Hematopoietic multipotent progenitor cell treated with erythropoietin and hydrocortisone succinate and interleukin-3 and kit ligand, for 4 days (in vitro differentiated cells): ENCODE measurements around the gene SP110.
A peak's percentile ranks its signal among the peaks of the same experiment; 100 is the strongest.
"Not testable (repeated sequence)": the region's sequence is repeated elsewhere in the genome, so short reads cannot be mapped to it uniquely, and the experiment has no call there.

ENCODE experiments used
- DNase-seq: peaks from one replicate; pipeline ENCODE4 v3.0.0-alpha.2; 2015

SP110 gene

GRCh38 chr2:230219419-230220331 lies at the start of gene SP110:
Gene SP110, minus strand, starts transcription at chr2:230219984. Its CDS starts 3,057 bp downstream, at chr2:230216927.
- peak; percentile 96 for DNase-seq

DNA sequence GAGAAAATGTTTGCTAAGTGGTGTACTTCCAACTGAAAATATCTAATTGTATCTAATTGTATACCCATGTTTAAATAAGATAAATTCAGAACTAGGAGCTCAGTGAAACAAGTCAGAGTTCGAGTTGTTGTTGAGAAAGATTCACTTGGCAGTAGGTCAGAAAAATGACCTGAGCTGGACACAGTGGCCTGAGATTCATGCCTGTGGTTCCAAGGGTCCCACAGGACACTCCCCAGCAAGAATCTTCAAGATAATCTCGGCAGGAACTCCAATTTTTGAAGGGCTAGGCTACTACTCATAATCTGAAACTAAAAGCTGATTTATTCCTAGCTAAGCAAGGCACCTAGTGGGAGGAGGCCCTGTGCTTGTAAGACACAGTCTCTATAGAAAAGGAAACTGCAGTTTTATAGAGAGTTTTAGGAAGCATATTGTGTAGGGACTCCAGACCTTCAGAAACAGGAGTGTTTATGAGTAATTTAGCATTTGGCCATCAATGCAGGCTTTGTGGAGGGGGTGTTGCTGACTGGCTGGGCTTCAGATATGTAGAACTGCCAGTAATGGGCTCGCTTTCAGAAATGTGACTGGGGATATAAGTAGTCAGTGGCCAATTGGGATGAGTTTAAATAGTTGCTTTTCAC lies 48.9 kb upstream of the SP110 start:
- no peak for DNase-seq

DNA sequence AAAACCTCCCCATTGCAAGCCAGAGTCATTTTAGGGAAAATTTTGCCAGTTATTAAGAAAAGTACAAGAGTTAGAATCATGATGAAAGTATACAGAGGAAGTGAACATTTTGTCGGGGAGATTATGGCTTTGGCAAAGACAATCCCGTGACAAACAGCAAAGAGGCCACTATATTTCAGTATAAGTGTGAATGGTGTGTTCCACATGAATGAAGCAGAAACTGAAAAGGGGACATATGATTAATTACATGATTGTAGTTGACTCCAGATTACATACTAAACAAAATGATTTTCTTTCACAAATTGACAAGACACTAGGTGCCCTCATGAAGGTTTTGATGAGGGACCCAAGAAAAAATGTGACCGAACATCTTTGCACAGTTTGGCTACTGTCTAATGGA lies 47.8 kb upstream of the SP110 start:
- no peak for DNase-seq

GRCh38 chr2:230267059-230267458 lies 47.3 kb upstream of the SP110 start:
- DNase-seq: no peak

- no peak for DNase-seq
Observed at GRCh38 chr2:230266638-230267037, 46.9 kb upstream of the SP110 start.

- DNase-seq: not testable (repeated sequence)
Observed at GRCh38 chr2:230264945-230265344, 45.2 kb upstream of the SP110 start.

DNA sequence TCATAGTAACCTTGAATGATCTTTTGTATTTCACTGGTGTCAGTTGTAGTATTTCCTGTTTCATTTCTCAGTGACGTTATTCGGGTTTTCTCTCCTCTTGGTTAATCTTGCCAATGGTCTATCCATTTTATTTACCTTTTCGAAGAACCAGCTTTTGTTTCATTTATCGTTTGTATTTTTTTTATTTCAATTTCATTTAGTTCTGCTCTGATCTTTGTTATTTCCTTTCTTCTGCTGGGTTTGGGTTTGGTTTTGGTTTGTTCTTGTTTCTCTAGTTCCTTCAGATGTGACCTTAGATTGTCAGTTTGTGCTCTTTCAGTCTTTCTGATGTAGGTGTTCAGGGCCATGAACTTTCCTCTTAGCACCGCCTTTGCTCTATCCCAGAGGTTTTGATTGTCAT lies 42.5 kb upstream of the SP110 start:
- no peak for DNase-seq

DNA sequence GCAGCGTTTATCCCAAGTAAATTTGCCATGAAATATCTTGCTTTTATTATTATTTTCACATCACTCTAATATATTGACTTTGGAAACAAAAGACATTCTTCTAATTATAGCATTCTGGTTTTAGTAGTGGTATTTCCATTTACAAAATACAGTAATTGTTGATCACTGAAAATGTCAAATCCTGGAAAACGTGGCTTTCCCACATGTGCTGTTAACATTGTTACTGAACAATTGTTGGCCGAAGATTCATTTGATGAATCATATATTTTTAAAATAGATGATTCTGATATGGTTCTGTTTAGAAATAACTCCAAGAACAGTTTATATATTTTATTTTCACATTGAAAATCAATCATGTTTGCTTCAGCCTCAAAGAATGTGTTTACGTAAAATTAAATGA lies 38.7 kb upstream of the SP110 start:
- no peak for DNase-seq

- no peak for DNase-seq
Observed at GRCh38 chr2:230256733-230257332, 37.0 kb upstream of the SP110 start.

GRCh38 chr2:230254152-230254881 lies 34.5 kb upstream of the SP110 start:
- peak; percentile 11 for DNase-seq

GRCh38 chr2:230250231-230250630 lies 30.4 kb upstream of the SP110 start:
- DNase-seq: no peak

- DNase-seq: peak; percentile 23
Observed at GRCh38 chr2:230246206-230246605, 26.4 kb upstream of the SP110 start.

DNA sequence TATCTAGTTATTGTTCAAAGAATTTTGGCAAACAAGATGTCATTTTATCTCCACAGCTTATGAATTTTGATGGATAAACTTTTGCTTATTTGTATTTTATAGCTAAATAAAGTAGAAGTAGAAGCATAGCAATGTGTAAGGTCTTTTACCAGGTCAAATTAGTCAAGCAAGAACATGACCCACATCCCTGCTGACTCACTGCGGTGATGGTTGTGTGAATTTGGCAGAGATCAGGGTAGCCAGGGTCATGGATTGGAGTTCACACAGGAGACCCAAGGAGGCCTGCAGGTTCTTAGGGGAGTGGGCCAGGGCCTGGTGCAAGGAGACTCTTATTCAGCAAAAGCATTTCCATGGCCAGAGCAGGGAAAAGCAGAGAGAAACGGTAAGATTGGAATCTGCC lies 24.4 kb upstream of the SP110 start:
- no peak for DNase-seq

GRCh38 chr2:230234845-230235244 lies 15.1 kb upstream of the SP110 start:
- no peak for DNase-seq

- no peak for DNase-seq
Observed at GRCh38 chr2:230234122-230234722, 14.4 kb upstream of the SP110 start.

DNA sequence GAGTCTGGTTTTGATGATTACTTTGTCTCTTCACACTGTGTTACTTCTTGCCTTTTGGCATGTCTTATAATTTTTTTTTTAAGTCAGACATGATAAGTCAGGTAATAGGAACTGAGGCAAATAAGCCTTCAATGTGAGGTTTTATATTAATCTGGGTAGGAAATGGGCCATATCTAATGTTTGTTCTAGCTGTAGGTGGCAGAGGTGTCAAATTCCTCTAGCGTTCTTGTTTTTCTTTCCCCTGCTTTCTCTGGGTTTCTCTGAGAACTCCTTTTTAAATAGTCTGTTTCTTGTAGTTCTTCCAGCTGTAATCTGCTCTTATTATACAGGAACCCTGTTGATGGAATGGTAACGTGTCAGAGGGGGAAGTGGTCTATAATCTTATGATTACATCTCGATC lies 11.5 kb upstream of the SP110 start:
- no peak for DNase-seq

GRCh38 chr2:230230496-230231200 lies 10.9 kb upstream of the SP110 start:
- DNase-seq: no peak

DNA sequence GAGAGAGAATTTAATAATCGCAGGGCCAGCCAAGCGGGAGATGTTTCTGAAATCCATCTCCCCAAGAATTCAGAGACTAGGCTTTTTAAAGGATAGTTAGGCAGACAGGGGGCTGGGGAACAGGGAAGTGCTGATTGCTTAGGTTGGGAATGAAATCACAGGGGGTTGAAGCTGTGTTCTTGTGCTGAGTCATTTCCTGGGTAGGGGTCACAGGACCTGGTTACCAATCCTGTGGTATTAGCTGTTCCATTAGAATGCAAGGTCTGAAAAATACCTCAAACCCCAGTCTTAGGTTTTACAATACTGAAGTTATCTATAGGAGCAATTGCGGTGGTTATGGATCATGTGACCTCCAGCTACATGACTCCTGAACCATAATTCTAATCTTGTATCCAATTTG lies 10.3 kb upstream of the SP110 start:
- DNase-seq: no peak

- no peak for DNase-seq
Observed at GRCh38 chr2:230227216-230227615, 7.4 kb upstream of the SP110 start.

DNA sequence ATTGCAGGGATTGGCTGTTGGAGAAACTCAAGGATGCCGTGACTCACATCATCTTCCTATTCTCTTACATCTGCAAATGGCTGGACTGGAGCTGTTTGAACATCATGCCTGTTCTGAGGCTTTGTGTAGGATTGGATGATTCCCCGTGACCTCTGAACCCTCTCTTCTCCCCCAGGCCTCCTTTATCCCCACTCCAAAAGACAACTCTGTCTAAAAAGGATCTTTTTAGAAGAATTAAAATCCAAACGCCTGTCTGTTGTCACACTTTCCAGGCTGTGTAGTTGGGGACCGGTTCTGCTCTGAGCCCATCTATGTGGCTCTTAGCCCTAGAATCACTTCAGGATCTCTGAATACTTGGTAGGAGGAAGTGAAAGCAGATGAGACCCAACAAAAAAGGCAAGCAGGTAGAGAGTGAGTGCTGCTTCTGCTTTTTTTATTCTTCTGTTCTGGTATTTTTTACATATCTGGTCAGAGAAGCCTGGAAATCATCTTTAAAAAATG lies 6.3 kb upstream of the SP110 start:
- no peak for DNase-seq

- DNase-seq: no peak
Observed at GRCh38 chr2:230225486-230225885, 5.7 kb upstream of the SP110 start, which contains the start of gene SP140. Gene SP140, plus strand, starts transcription at chr2:230225736. Its CDS starts 109 bp downstream, at chr2:230225845.

DNA sequence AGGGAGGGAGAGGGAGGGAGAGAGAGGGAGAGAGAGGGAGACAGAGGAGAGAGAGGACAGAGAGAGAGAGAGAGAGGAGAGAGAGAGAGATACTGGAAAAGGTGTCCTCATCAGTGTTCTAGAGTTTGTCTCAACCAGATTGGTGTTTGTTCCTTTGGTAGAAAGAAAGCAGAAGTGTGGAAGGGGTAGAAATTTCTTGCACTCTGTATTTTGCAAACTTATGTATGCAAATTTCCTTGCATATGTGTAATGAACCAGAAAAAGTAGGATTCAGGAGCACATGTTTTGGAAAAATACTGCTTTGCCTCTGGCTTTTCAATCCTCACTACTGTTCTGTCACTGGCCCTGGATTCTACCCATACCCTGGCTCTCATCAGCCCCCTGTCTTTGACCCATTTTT lies 4.7 kb upstream of the SP110 start:
- DNase-seq: no peak
